NCI-H146 (cell line): ENCODE data around the gene PTPN7.
"Not testable (repeated sequence)": the region's sequence is repeated elsewhere in the genome, so short reads cannot be mapped to it uniquely, and the experiment has no call there.

Source experiments
- DNase-seq: peaks from one replicate; lab custom pipeline; 2025; lab: John Stamatoyannopoulos, UW

The PTPN7 gene

GRCh38 chr1:202130816-202131522, 29.4 kb downstream of the PTPN7 start:
- no peak for DNase-seq

DNA sequence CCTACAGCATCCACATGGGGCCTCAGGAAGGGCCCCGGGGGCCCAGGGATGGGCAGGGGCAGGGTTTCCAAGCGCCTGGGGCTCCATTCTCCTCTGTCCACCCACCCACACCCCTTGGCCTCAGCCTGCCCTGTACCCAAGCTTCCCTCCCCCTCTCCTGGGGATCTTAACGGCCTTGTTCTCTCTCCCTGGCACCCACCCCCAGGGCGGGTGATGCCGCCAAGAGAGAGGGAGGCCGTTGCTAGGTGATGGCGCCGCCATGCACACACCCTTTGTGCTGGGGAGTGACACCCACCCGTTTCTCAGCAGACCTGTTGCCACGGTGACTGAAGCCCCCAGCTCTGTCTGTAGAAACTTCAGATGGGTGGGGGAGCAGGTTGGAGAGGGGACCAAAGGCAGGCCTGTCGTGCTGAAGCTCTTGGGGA, 30.1 kb downstream of the PTPN7 start:
- DNase-seq: no peak

DNA sequence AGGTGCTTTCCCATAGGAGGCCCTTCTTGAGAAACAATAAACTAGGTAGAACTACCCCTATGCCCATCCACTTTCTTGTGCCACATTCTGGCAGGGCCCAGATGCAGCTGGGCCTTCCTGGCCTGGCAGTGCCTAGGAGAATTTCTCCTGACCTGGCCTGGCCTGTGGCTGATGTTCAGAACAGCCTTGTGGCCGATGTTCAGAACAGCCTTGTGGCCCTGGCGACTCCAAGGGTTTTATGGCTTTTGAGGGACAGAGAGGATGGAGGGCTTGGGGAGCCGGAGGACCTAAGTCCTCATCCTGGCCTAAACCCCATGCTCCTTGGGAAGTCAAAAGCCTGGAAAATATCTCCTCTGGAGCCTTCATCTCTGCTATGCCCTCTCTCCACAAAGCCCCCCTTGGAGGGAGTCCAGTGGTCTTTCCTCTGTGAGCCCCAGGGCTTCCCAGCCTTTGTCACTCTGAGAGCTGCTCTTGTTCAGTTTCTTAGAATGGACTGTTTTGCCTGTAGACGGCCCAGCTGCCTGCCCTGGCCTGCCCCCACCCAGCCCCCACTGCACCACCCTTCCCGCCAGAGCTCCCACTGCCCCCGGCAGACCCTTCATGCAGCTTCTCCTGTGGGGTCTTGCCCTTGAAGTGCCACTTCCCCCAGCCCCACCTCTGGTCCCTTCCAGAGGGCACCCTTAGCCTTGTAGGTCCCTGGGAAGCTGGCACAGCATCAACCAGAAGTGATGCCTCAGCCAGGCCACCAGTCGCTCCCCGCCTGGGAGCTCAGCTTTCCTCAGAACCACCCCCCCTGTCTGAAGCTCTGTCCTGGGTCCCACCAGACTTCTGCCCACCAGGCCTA, 30.7 kb downstream of the PTPN7 start:
- DNase-seq: no peak

GRCh38 chr1:202127836-202128622, 32.4 kb downstream of the PTPN7 start:
- no peak for DNase-seq

- no peak for DNase-seq
Measured at GRCh38 chr1:202127061-202127460, 33.3 kb downstream of the PTPN7 start.

- DNase-seq: no peak
Measured at GRCh38 chr1:202126426-202126825, 34.0 kb downstream of the PTPN7 start.

DNA sequence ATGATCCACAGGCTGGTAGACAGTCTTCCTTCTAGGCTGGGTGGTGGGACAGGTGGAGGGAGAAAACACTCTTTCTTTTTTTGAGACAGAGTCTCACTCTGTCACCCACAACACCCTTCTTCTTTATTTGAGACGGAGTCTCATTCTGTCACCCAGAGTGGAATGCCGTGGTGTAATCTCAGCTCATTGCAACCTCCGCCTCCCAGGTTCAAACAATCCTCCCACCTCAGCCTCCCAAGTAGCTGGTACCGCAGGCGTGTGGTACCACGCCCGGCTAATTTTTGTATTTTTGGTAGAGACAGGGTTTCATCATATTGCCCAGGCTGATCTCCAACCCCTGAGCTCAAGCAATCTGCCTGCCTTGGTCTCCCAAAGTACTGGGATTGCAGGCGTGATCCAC, 34.8 kb downstream of the PTPN7 start:
- DNase-seq: no peak

- DNase-seq: no peak
Measured at GRCh38 chr1:202124142-202124541, 36.3 kb downstream of the PTPN7 start.

DNA sequence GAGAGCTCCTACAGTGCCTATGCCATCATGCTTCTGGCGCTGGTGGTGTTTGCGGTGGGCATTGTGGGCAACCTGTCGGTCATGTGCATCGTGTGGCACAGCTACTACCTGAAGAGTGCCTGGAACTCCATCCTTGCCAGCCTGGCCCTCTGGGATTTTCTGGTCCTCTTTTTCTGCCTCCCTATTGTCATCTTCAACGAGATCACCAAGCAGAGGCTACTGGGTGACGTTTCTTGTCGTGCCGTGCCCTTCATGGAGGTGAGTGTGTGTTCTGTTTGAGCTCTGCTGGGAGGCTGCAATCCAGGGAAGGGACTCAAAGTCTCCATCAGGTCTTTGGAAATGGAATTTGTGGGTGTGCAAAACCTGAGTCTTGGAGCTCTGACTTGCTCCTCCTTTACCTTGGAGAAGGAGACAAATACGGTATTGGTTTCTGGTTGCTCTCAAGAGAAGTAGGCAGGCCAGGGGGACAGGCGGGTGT, 37.0 kb downstream of the PTPN7 start:
- DNase-seq: no peak

GRCh38 chr1:202122639-202123335, 37.6 kb downstream of the PTPN7 start, which contains the start of gene GPR37L1:
GPR37L1 (plus strand) TSS chr1:202122917; CDS start chr1:202122964, 47 bp downstream.
- DNase-seq: peak; percentile 81

DNA sequence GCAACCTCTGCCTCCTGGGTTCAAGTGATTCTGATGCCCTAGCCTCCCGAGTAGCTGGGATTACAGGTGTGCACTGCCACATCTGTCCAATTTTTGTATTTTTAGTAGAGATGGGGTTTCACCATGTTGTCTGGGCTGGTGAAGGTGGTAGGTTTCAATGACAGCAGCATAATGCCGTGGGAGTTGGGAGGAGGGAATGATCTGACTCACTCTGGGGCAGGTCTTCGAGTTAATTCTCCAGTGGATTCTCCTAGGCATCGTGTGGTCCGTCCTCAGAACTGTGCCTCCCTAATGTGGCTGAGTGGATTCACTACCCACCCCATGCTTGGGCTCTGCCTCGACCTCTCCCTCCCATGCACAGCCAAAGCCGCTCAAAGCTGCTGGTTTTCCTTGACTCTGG, 39.4 kb downstream of the PTPN7 start:
- no peak for DNase-seq

GRCh38 chr1:202117898-202118371, 42.5 kb downstream of the PTPN7 start:
- no peak for DNase-seq

GRCh38 chr1:202116287-202116686, 44.1 kb downstream of the PTPN7 start:
- DNase-seq: no peak

DNA sequence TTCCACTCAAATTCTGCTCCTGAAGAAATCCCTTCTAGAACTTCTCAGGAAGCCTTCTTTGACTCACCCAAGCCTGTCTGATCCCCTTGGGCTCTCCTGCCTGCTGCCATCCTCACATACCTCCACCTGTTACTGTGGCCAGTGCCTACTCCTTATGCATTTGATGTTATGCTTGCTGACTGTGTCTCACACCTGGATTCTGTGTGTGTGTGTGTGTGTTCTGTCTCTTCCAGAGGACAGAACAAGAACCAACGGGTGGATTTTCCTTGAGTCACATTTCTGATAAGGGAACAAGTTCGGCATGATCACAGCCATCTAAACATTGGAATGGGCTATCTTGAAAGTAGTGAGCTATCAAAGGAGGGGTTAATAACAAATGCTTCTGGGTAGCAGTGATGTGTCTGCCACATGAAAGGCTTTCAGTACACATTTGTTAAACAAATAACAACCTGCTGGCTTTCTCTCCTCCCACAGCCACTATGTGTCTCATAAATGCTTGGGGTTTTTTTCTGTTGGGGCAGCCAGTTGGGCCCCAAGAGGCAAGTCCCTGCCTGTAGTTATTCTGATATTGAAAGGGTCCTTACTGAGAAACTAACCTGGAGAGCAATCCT, 46.6 kb downstream of the PTPN7 start:
- peak; percentile 15 for DNase-seq

- peak; percentile 7 for DNase-seq
Measured at GRCh38 chr1:202112859-202113689, 47.3 kb downstream of the PTPN7 start.

- DNase-seq: not testable (repeated sequence)
Measured at GRCh38 chr1:202111589-202111988, 48.8 kb downstream of the PTPN7 start.

DNA sequence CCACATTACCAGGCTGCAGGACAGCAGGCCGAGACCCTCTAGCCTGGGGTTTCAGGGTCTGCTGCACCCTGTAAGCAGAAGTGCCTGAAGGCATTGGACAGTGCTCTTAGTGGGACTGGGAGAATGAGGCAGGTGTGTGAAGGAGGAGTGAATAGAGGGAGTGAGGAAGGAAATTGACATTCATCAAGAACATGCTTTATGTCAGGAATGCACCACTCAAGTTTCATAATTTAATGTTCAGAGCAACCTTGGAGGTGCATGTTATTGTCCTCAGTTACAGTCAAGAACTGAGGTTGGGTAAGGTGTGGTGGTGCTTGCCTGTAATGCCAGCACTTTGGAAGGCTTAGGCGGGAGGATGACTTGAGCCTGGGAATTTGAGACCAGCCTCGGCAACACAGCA, 49.4 kb downstream of the PTPN7 start:
- no peak for DNase-seq

DNA sequence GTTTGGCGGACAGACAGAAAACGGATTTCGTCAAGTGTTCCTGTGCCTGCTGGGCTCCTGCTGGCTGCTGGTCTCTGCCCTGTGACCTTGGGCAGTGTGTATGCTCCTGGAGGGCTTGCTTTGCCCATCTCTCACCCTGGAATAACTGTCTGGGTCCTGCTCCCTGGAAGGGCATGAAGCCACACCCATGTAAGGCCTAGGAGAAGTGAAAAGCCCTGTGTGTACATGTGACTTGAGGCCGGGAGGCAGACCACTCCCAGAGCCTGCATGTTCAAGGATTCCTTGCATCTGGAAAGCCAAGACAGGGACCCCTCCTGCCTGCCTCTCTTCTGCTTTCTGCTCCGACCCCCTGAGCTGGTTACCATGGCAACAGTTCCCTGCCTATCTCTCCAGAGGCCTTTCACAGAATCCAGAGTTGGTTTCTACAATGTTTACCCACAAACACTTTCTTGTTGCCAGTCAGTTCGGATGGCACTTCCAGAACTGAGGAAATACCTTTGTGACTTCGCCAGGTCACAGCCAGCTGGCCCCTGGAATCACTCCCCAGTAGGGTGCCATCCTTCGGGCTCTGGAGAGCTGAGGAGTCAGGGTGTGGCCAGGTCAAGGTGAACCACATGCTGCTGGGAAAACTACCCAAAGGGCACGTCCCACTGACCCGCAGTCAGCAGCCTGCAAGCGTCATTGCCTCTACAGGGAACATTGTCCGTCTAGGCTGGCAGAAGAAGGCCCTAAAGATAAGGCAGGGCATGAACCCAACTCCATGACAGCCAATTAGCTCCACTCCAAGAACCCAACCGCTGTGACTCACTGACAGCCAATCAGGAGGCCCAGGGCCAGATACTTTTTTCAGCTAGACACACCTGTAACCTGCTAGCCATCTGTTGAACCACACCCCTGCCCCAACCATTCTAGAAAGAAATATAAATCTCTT, 52.3 kb downstream of the PTPN7 start:
- peak; percentile 63 for DNase-seq

GRCh38 chr1:202107321-202107761, 53.1 kb downstream of the PTPN7 start:
- DNase-seq: peak; percentile 85
